SK-N-SH (cell line): ENCODE results near the gene MYMK. TPM values are rescaled to one million over a fixed set of nuclear protein-coding genes. Genes with fewer than 3 reads are reported as not detected.
A peak's percentile ranks its signal among the peaks of the same experiment; 100 is the strongest.

Experiments
- CTCF ChIA-PET: fragments of 300-600, 350-600 bp; formaldehyde crosslinking; extraction: SDS; loops from one replicate; lab custom pipeline; 2021; lab: Yijun Ruan, JAX
- POLR2A ChIA-PET: fragments of 350-600 bp; sonication (Branson Sonifier 250); formaldehyde crosslinking; extraction: SDS; loops from one replicate; lab custom pipeline; 2020; ENCODE audit warnings: antibody characterized with exemption, inconsistent platforms; lab: Yijun Ruan, JAX
- DNase-seq: peaks from one replicate; pipeline ENCODE4 v3.0.0; 2012
- H2AFZ ChIP-seq: fragments of 200-600 bp; sonication (generic); 2 replicates; pipeline ENCODE4 v1.8.1; 2016; ENCODE audit warnings: antibody characterized with exemption, mild to moderate bottlenecking, low read depth
- H3F3A ChIP-seq: fragments of 200-600 bp; sonication (generic); replicated peaks from 2 replicates; pipeline ENCODE3; 2016; ENCODE audit warnings: antibody characterized with exemption, mild to moderate bottlenecking; ENCODE audit not compliant: insufficient read depth
- H3K27ac ChIP-seq, 2 experiments: fragments of 200-500 bp in 1 of 2; fragments of 200-600 bp in 1 of 2; sonication (Bioruptor generic) in 1 of 2; sonication (generic), shearing (Covaris generic) in 1 of 2; 2 replicates each; pipeline versions ENCODE4 v1.5.1 to v1.6.1; 2014 to 2016; ENCODE audit warnings: low read depth in 2 of 2, inconsistent platforms in 1 of 2, low read length in 1 of 2, mild to moderate bottlenecking in 1 of 2, mixed read lengths in 1 of 2
- H3K27me3 ChIP-seq: fragments of 200-600 bp; sonication (generic), shearing (Covaris generic); 2 replicates; pipeline ENCODE4 v1.6.1; 2016; ENCODE audit warnings: mixed run types; ENCODE audit not compliant: insufficient read depth
- H3K36me3 ChIP-seq, 2 experiments: fragments of 200-500 bp in 1 of 2; fragments of 200-600 bp in 1 of 2; sonication (Bioruptor generic) in 1 of 2; sonication (generic) in 1 of 2; replicated peaks in 1 of 2; 2 replicates each; pipeline versions ENCODE3 to v1.5.1; 2014 to 2016; ENCODE audit warnings: low read length in 1 of 2, mild to moderate bottlenecking in 1 of 2; ENCODE audit not compliant: insufficient read depth in 2 of 2, control insufficient read depth in 1 of 2
- H3K4me1 ChIP-seq, 2 experiments: fragments of 200-500 bp in 1 of 2; fragments of 200-600 bp in 1 of 2; sonication (Bioruptor generic) in 1 of 2; sonication (generic), shearing (Covaris generic) in 1 of 2; 2 replicates each; pipeline versions ENCODE4 v1.5.1 to v1.6.1; 2014 to 2016; ENCODE audit warnings: low read depth in 1 of 2, low read length in 1 of 2, mixed run types in 1 of 2; ENCODE audit not compliant: insufficient read depth in 2 of 2, control insufficient read depth in 1 of 2
- H3K4me2 ChIP-seq: fragments of 200-600 bp; sonication (generic), shearing (Covaris generic); 2 replicates; pipeline ENCODE4 v1.6.1; 2017; ENCODE audit warnings: mixed run types
- H3K4me3 ChIP-seq, 2 experiments: fragments of 200-500 bp in 1 of 2; fragments of 200-600 bp in 1 of 2; sonication (Bioruptor generic) in 1 of 2; sonication (generic), shearing (Covaris generic) in 1 of 2; 2 replicates each; pipeline versions ENCODE4 v1.5.1 to v1.8.1; 2014 to 2016; ENCODE audit warnings: low read depth in 2 of 2, inconsistent platforms in 1 of 2, low read length in 1 of 2, mild to moderate bottlenecking in 1 of 2, mixed read lengths in 1 of 2, moderate library complexity in 1 of 2
- H3K79me2 ChIP-seq: fragments of 200-600 bp; sonication (generic); 2 replicates; pipeline ENCODE4 v1.8.1; 2017; ENCODE audit warnings: mild to moderate bottlenecking; ENCODE audit not compliant: insufficient read depth
- H3K9ac ChIP-seq: fragments of 200-600 bp; sonication (generic); 2 replicates; pipeline ENCODE4 v1.6.1; 2017; ENCODE audit warnings: mixed run types
- H3K9me2 ChIP-seq: fragments of 200-600 bp; sonication (generic); 2 replicates; pipeline ENCODE4 v1.6.1; 2017; ENCODE audit warnings: mixed run types
- H3K9me3 ChIP-seq: fragments of 200-600 bp; sonication (generic); 2 replicates; pipeline ENCODE4 v1.6.1; 2017; ENCODE audit warnings: mixed run types, mild to moderate bottlenecking, moderate library complexity
- H4K20me1 ChIP-seq: fragments of 200-600 bp; sonication (generic); 2 replicates; pipeline ENCODE4 v1.6.1; 2017; ENCODE audit warnings: mild to moderate bottlenecking, mixed run types; ENCODE audit not compliant: insufficient read depth
- CHD2 ChIP-seq: fragments of 150-350 bp; IDR thresholded peaks from 2 replicates; pipeline ENCODE4 v1.6.1; 2018; ENCODE audit warnings: low read length; ENCODE audit not compliant: partially characterized antibody
- ELF1 ChIP-seq: IDR thresholded peaks from 2 replicates; pipeline ENCODE4 v1.4.0; 2012
- FOSL2 ChIP-seq: IDR thresholded peaks from 2 replicates; pipeline ENCODE4 v1.4.0; 2012; ENCODE audit warnings: low read depth, mild to moderate bottlenecking, moderate library complexity, borderline replicate concordance
- FOXM1 ChIP-seq: IDR thresholded peaks from 2 replicates; pipeline ENCODE4 v1.4.0; 2012; ENCODE audit warnings: low read depth, mild to moderate bottlenecking
- NFIC ChIP-seq: IDR thresholded peaks from 2 replicates; pipeline ENCODE4 v1.4.0; 2012; ENCODE audit warnings: borderline replicate concordance
- TCF12 ChIP-seq: IDR thresholded peaks from 2 replicates; pipeline ENCODE4 v1.4.0; 2012
- WGBS: methylation state at CpG from one replicate; pipeline ENCODE4 v1.1.6; 2017; ENCODE audit warnings: low lambda C conversion rate; 5-methylcytosine and 5-hydroxymethylcytosine counted together
- polyA plus RNA-seq, 3 experiments: library from polyadenylated mRNA; depleted of rRNA; stranded (reverse); fragments of >200 nt; gene quantifications; 2 replicates each; pipeline ENCODE4 v1.2.3, GENCODE V29; 2012
- TF ChIP-seq, protein P1 (sequence below): fragments of 150-350 bp; IDR thresholded peaks from 2 replicates; pipeline ENCODE4 v1.6.1; 2017; ENCODE audit warnings: antibody characterized with exemption, low read length, low read depth, borderline replicate concordance
- TF ChIP-seq, protein P2 (sequence below): IDR thresholded peaks from 2 replicates; pipeline ENCODE4 v1.4.0; 2012; ENCODE audit warnings: low read depth
- TF ChIP-seq, protein P3 (sequence below): IDR thresholded peaks from 2 replicates; pipeline ENCODE4; 2012

The MYMK gene
- polyA plus RNA-seq, 1 of the 3 experiments (the other 2 are of a cell fraction): not detected

DNA sequence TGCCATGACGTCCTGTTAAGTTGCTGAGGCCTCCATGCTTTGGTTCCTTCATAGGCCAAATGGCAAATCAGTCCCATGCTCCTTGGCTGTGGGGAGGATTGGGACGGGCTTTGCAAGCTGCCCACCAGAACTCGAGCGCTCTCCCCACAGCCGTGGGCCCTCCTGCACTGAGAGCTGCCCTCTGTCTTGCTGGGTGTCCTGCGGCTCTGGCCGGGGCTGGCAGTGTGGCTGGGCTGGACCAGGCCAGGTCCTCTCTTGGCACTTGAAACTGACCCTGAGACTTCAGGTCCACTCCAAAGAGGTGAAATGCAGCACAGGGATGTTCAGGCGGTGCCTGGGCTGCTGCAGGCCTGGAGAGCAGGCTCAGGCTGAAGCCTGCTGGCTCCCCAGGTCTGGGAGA, 7.0 kb downstream of the MYMK start:
- no peak for DNase-seq
- H4K20me1 ChIP-seq: no peaks in the 10 kb centered on the region
- H3K4me1 ChIP-seq: peaks cover 0 to 80% of the 10 kb centered on the region in 2 experiments; a peak in 2 of 4 replicates
- ChIA-PET CTCF (interaction anchor here (0.8 to 1.2 kb wide), 4 partner anchors 16 to 42 kb away, joined by 3 read pairs; no protein-coding TSS in a partner anchor), POLR2A (no interaction called here)
- no peaks in the 10 kb centered on the region for H3K9me2 ChIP-seq
- no peak overlapping the region for H2AFZ ChIP-seq
- no peaks in the 10 kb centered on the region for H3K27me3 ChIP-seq
- H3K9me3 ChIP-seq: no peaks in the 10 kb centered on the region
- no peaks in the 10 kb centered on the region for H3K36me3 ChIP-seq
- 35% methylated on average over 4 of the region's 8 CpGs for WGBS
- peak overlapping the region in 1 of 2 experiments; percentile 36; a peak in 1 of 4 replicates for H3K27ac ChIP-seq
- H3K9ac ChIP-seq: no peak overlapping the region
- no peaks in the 10 kb centered on the region for H3F3A ChIP-seq
- H3K4me2 ChIP-seq: no peak overlapping the region
- no peak overlapping the region for H3K4me3 ChIP-seq
- no peak for TF ChIP-seq CHD2
- TF ChIP-seq ELF1: no peak
- no peaks in the 10 kb centered on the region for H3K79me2 ChIP-seq

DNA sequence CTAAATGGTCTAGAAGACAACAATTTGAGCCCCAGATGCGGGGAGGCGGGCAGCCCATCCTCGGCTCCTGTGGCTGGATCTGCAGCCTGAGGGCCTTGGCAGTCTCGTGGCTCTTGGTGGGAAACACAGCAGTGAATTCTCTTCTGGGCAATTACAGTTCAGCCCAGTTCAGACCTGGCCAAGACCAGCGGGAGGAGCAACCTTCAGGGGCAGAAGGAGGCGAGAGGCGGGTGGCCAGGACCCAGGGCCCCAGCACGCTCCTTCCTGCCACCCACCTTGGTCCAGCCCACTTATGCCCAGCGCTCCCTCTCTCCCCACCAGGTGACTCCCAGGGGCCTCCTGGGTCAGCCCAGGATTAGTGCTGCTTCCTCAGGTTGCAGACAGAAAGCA, 7.8 kb downstream of the MYMK start:
- CTCF ChIA-PET: interaction anchor here (1.0 to 1.2 kb wide), 2 partner anchors 17 to 31 kb away, joined by 3 read pairs; no protein-coding TSS in a partner anchor
- TF ChIP-seq, protein P1, sequence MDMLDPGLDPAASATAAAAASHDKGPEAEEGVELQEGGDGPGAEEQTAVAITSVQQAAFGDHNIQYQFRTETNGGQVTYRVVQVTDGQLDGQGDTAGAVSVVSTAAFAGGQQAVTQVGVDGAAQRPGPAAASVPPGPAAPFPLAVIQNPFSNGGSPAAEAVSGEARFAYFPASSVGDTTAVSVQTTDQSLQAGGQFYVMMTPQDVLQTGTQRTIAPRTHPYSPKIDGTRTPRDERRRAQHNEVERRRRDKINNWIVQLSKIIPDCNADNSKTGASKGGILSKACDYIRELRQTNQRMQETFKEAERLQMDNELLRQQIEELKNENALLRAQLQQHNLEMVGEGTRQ: no peak
- TF ChIP-seq, protein P2, sequence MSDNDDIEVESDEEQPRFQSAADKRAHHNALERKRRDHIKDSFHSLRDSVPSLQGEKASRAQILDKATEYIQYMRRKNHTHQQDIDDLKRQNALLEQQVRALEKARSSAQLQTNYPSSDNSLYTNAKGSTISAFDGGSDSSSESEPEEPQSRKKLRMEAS: no peak
- TF ChIP-seq FOSL2: no peak
- TF ChIP-seq FOXM1: no peak
- no peak for TF ChIP-seq TCF12
- no peak for TF ChIP-seq NFIC
- TF ChIP-seq, protein P3, sequence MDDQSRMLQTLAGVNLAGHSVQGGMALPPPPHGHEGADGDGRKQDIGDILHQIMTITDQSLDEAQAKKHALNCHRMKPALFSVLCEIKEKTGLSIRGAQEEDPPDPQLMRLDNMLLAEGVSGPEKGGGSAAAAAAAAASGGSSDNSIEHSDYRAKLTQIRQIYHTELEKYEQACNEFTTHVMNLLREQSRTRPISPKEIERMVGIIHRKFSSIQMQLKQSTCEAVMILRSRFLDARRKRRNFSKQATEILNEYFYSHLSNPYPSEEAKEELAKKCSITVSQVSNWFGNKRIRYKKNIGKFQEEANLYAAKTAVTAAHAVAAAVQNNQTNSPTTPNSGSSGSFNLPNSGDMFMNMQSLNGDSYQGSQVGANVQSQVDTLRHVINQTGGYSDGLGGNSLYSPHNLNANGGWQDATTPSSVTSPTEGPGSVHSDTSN: no peak
- TF ChIP-seq, all 33 proteins: peak for 0
- peak overlapping the region in 1 of 2 experiments; percentile 99; a peak in 2 of 4 replicates for H3K27ac ChIP-seq
- no peaks in the 10 kb centered on the region for H3K36me3 ChIP-seq
- H3K9ac ChIP-seq: no peak overlapping the region
- no peaks in the 10 kb centered on the region for H3K79me2 ChIP-seq
- no peak for DNase-seq
- 94% methylated on average over 7 of the region's 9 CpGs for WGBS
- H3K9me3 ChIP-seq: no peaks in the 10 kb centered on the region
- POLR2A ChIA-PET: no interaction called here
- peaks cover 0 to 80% of the 10 kb centered on the region in 2 experiments; a peak in 2 of 4 replicates for H3K4me1 ChIP-seq
- no peaks in the 10 kb centered on the region for H3K27me3 ChIP-seq
- H4K20me1 ChIP-seq: no peaks in the 10 kb centered on the region
- H3K4me3 ChIP-seq: no peak overlapping the region
- H3K4me2 ChIP-seq: no peak overlapping the region
- no peak overlapping the region for H2AFZ ChIP-seq
- peaks cover 4% of the 10 kb centered on the region for H3F3A ChIP-seq
- no peaks in the 10 kb centered on the region for H3K9me2 ChIP-seq
